ENCODE data around the gene RNF13.

RNF13 gene

GRCh38 chr3:149990423-149990948 lies 177.5 kb downstream of the RNF13 start:
- no peak for TF ChIP-seq CTCF (conservative IDR thresholded peaks at IDR 0.05; ENCODE audit: low read depth, low read length)
- H3K4me3 ChIP-seq (ENCODE audit: low read length): no peak overlapping the region
- DNase-seq (ENCODE audit: low read depth): no peak

- TF ChIP-seq CTCF (conservative IDR thresholded peaks at IDR 0.05; ENCODE audit: low read depth, low read length): no peak
- no peak for DNase-seq (ENCODE audit: low read depth)
These were observed 179.5 kb downstream of the RNF13 start for GRCh38 chr3:149992416-149993058.

GRCh38 chr3:149998946-149999345 lies 185.9 kb downstream of the RNF13 start:
- no peak for DNase-seq (ENCODE audit: low read depth)
- no peak overlapping the region for H3K4me3 ChIP-seq (ENCODE audit: low read length)
- TF ChIP-seq CTCF (conservative IDR thresholded peaks at IDR 0.05; ENCODE audit: low read depth, low read length): no peak

More at GRCh38 chr3:149992416-149993058, 179.5 kb downstream of the RNF13 start:
- H3K4me3 ChIP-seq (ENCODE audit: low read length): no peak overlapping the region

- TF ChIP-seq CTCF (conservative IDR thresholded peaks at IDR 0.05; ENCODE audit: low read depth, low read length): no peak
- no peak overlapping the region for H3K4me3 ChIP-seq (ENCODE audit: low read length)
- DNase-seq (ENCODE audit: low read depth): no peak
These were observed 186.4 kb downstream of the RNF13 start for GRCh38 chr3:149999421-149999820.

DNA sequence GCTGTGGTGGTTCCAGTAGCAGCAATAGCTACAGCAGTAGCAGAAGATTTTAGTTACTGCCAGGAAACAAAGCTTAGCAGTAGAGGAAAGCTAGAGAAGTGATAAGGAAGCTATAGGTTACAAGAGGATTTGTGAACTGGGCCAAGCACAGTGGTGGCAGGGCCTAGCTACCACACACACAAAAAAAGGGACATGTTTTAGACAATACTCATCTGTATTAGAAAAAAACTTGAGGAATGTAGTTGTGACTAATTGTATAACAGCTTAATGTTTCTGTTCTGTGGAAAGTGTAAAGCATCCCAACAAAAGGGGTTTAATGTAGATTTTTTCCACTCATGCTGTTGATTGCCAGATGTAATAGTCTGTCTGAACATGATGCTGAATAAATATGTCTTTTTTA lies 187.6 kb downstream of the RNF13 start:
- TF ChIP-seq CTCF (conservative IDR thresholded peaks at IDR 0.05; ENCODE audit: low read depth, low read length): no peak
- no peak for DNase-seq (ENCODE audit: low read depth)
- no peak overlapping the region for H3K4me3 ChIP-seq (ENCODE audit: low read length)

- TF ChIP-seq CTCF (conservative IDR thresholded peaks at IDR 0.05; ENCODE audit: low read depth, low read length): no peak
- no peak for DNase-seq (ENCODE audit: low read depth)
- H3K4me3 ChIP-seq (ENCODE audit: low read length): no peak overlapping the region
These were observed 192.5 kb downstream of the RNF13 start for GRCh38 chr3:150005243-150006112.
